HG03575 (cell line): Measurements from ENCODE around the gene FTO.

Source experiments
- ATAC-seq: cut with Tn5 transposase; IDR thresholded peaks from one replicate; pipeline ENCODE4 v1.9.1; 2021; ENCODE audit not compliant: unreplicated experiment, insufficient number of reproducible peaks, low FRiP score; ENCODE audit errors: extremely low read depth

Gene FTO

GRCh38 chr16:54191163-54191562, 487.2 kb downstream of the FTO start:
- no peak for ATAC-seq

GRCh38 chr16:54191592-54191991, 487.6 kb downstream of the FTO start:
- ATAC-seq = no peak

DNA sequence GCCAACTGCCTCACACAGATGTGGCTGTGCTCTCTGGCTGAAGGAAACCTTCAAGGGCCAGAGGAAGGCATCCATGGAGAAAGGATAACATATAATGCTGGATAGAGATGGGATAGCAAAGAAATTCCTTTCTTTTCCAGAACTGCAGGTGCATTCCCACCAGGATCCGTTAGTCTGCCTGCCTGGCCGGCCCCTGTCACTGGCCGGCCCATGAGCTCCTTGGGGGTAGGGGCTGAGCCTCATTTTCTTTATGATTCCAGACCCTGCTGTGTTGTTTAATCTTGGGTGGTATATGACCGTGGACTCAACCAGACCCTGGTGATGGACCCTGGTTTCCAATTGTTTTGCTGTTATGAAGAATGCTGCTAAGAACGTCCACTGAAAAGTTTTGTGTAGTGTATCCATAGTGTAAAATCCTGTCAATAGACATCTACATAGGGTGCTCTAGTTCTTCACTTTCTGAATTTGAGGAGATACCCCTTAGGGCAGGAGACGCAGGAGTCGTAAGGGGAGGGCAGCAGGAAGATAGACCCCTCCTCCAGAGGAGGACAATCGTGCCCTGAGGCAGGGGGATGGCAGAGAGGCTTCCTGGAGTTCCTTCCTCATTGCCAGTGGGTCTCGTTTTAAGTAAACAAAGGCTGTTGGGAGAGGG, 489.2 kb downstream of the FTO start:
- ATAC-seq = no peak

- ATAC-seq = no peak
Observed at GRCh38 chr16:54193665-54194333, 489.8 kb downstream of the FTO start.

DNA sequence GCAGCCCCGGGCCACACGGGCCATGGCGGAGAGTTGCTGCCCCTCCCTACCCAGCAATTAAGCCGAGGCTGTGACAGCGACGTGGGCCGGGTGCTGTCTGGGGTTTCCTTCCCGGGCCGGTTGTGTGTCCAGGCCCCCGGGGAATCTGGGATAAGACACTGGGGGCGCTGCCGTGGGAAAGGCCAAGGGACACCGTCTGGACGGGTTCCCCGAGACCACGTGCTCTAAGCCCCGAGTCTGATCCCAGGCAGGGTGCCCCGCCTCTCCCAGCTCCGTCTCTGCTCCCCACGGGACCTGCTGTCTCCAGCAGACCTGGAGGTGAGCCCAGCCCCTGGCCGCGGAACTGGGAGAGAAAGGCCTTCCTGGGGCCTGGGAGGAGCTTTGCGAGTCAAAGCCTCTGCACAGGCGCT, 490.4 kb downstream of the FTO start:
- no peak for ATAC-seq

DNA sequence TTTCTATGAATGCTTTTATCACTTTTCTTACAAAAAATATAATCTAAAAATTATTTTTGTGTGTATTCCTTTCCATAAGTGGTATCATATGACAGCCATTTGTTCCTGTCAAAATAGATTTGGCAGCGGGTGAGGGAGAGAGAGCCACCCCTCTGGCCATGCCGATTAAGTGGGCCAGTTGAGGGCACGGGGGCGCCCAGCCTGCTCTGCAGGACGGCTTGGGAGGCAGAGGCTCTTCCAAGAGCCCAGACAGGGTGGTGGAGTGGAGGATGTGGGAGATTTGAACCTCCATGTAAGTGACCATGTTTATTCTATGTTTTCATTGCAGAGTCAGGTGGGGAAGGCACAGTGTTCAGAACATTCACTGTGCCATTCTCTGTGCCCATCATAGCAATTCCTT, 493.8 kb downstream of the FTO start:
- no peak for ATAC-seq

DNA sequence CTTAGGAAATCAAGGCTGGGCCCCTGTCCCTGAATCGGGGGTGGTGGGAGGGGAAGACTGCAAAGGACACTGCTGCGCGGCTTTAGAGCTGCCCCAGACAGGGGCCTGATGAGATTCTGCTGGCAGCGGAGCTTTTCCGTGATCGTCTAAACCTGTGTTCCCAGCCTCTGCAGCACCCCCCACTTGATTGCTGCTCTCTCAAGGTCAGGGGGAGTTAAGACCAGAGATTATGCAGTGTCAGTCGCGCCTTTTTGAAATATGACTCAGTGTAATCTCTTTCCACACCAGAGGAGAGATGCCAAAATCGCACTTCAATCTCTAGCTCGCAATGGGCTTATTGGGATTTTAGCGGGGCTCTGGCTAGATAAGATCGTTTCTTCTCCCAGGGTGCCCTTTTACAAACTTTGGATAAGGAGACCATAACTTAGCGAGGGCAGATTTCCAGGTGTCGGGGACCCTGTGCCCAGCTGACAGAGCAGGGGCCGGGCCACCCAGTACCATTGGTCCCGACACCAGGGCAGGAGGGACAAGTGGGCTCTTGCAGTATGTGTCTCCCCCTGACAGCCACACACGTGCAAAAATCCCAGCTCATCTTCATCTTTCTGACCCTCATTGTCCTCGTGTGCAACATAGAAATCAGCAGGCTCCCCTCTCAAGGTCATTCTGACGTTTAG, 495.7 kb downstream of the FTO start:
- no peak for ATAC-seq

DNA sequence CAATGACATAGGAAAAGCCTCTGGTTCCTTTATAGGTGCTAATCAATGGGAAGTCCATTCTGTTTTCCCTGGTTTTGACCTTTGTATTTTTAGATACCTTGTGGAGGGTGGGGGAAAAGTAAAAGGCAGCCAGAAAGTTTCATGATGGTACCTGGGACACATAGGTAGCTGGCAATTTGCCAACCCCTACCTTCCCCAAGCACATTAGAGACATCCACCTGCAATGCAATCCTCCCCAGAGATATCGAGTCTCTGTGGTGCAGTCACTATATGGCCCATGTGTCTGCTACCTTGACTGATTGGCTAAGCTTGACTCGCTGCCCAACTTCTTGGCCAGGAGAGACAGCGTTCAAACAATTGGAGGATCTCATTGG, 496.2 kb downstream of the FTO start:
- no peak for ATAC-seq

DNA sequence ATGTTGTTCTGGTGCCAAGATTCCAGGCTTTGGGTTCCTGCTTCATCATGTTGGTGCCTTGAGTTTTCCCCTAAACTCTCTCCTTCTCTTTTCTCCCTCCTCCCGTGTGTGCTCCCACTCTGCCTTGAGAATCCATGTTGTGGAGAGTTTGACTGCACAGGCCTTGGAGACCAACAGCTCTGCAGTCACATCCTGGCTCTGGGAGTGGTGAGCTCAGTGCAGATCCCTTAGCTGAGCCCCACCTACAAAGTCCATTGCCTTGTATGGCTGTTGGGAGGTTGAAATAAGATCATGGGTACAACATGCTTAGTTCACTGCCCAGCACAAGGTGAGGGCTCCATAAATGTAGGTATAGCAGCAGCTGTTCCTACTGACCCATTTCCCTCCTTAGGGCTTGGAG, 496.8 kb downstream of the FTO start:
- no peak for ATAC-seq

- ATAC-seq = no peak
Observed at GRCh38 chr16:54201200-54201599, 497.2 kb downstream of the FTO start.
